MM.1S (cell line): ENCODE data around the gene FMOD.

Experiments
- EZH2 ChIP-seq: fragments of 300-600 bp; sonication (generic); optimal IDR thresholded peaks from 2 replicates; pipeline ENCODE3; 2017; ENCODE audit warnings: low read depth, mild to moderate bottlenecking, antibody characterized with exemption, low read length, mixed read lengths
- TF ChIP-seq, protein P1 (sequence below): fragments of 300-600 bp; sonication (generic); IDR thresholded peaks from 2 replicates; pipeline ENCODE4 v1.5.1; 2016; ENCODE audit warnings: antibody characterized with exemption, low read length, mixed read lengths

- TF ChIP-seq, protein P1, sequence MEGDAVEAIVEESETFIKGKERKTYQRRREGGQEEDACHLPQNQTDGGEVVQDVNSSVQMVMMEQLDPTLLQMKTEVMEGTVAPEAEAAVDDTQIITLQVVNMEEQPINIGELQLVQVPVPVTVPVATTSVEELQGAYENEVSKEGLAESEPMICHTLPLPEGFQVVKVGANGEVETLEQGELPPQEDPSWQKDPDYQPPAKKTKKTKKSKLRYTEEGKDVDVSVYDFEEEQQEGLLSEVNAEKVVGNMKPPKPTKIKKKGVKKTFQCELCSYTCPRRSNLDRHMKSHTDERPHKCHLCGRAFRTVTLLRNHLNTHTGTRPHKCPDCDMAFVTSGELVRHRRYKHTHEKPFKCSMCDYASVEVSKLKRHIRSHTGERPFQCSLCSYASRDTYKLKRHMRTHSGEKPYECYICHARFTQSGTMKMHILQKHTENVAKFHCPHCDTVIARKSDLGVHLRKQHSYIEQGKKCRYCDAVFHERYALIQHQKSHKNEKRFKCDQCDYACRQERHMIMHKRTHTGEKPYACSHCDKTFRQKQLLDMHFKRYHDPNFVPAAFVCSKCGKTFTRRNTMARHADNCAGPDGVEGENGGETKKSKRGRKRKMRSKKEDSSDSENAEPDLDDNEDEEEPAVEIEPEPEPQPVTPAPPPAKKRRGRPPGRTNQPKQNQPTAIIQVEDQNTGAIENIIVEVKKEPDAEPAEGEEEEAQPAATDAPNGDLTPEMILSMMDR, result no peak
- no peak for TF ChIP-seq EZH2
Measured at GRCh38 chr1:203395751-203396150, 44.8 kb upstream of the FMOD start.
